ENCODE results near the gene GGT1. TPM values are rescaled to one million over a fixed set of nuclear protein-coding genes. Genes with fewer than 3 reads are reported as not detected.
"Not testable (repeated sequence)": the region's sequence is repeated elsewhere in the genome, so short reads cannot be mapped to it uniquely, and the experiment has no call there.

The GGT1 gene
- polyA plus RNA-seq, 1 experiment = 2.4 TPM

DNA sequence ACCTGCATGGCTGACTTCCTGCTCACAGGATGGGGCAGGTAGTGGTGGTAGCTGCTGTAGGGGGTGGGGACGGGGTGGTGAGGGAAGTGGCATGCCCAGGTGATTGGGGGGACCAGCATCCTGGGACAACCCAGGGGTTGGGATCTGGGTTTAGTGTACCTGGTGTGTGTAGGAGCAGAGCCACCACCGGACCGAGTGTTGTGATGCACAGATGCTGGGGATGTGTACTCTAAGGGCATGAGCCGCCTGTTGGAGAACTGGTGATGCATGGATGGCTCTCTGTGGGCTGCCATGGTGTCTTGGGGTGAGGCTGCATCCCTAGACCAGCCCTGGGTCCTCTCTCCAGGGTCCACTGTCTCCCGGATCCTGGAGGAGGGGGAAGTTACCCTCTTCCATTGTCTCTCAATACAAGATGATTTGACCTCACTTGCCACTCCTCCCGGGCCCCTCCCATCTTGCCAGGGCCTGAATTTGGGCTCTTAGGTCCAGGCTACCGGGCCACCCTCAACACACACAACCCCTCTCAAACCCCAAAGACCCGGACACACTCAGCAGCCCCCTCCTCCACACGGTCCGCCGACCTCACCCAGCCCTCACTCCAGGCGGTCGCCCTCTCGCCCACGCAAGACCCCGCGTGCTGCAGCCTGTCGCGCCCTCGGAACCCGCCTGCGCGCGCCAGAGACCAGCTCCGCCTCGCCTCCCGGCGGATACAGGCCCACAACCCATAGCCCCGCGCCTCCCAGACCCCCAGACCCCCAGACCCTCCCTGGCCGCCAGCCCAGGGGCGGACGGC is 10.7 kb upstream of the GGT1 start:
- no peak for DNase-seq (ENCODE audit: low read depth)
- no peaks in the 10 kb centered on the region for H3K27me3 ChIP-seq (ENCODE audit: control insufficient read depth, insufficient read depth, low read length)
- H3K4me3 ChIP-seq (ENCODE audit: low read depth, low read length) = peak overlapping the region; percentile 71
- ChIA-PET CTCF (no interaction called here), POLR2A (no interaction called here)
- peaks cover 1% of the 10 kb centered on the region; the same call in 1 of the 2 replicates for H3K36me3 ChIP-seq (ENCODE audit: control insufficient read depth, insufficient read depth, low read length)
- TF ChIP-seq, protein P1, sequence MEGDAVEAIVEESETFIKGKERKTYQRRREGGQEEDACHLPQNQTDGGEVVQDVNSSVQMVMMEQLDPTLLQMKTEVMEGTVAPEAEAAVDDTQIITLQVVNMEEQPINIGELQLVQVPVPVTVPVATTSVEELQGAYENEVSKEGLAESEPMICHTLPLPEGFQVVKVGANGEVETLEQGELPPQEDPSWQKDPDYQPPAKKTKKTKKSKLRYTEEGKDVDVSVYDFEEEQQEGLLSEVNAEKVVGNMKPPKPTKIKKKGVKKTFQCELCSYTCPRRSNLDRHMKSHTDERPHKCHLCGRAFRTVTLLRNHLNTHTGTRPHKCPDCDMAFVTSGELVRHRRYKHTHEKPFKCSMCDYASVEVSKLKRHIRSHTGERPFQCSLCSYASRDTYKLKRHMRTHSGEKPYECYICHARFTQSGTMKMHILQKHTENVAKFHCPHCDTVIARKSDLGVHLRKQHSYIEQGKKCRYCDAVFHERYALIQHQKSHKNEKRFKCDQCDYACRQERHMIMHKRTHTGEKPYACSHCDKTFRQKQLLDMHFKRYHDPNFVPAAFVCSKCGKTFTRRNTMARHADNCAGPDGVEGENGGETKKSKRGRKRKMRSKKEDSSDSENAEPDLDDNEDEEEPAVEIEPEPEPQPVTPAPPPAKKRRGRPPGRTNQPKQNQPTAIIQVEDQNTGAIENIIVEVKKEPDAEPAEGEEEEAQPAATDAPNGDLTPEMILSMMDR (IDR thresholded peaks at IDR 0.05; ENCODE audit: insufficient read depth, low read depth, low read length) = no peak

GRCh38 chr22:24592851-24593558 is 10.0 kb upstream of the GGT1 start, which contains the start of gene LRRC75B:
LRRC75B (minus strand) TSS chr22:24593073; CDS start chr22:24593039, 34 bp downstream.
- ChIA-PET CTCF (no interaction called here), POLR2A (no interaction called here)
- H3K4me3 ChIP-seq (ENCODE audit: low read depth, low read length) = peak within 1 kb of the TSS; percentile 71
- H3K36me3 ChIP-seq (ENCODE audit: control insufficient read depth, insufficient read depth, low read length) = peaks cover 1% of the 10 kb centered on the region; the same call in 1 of the 2 replicates
- H3K27me3 ChIP-seq (ENCODE audit: control insufficient read depth, insufficient read depth, low read length) = no peaks in the 10 kb centered on the region
- peak; percentile 19 for DNase-seq (ENCODE audit: low read depth)
- TF ChIP-seq, protein P1 (IDR thresholded peaks at IDR 0.05; ENCODE audit: insufficient read depth, low read depth, low read length) = no peak

DNA sequence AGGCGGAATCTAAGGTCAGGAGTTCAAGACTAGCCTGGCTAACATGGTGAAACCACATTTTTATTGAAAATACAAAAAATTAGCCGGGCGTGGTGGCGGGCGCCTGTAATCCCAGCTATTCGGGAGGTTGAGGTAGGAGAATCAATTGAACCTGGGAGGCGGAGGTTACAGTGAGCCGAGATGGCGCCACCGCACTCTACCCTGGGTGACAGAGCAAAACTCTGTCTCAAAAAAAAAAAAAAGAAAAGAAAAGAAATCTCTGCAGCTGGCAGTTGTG is 9.5 kb upstream of the GGT1 start:
- H3K27me3 ChIP-seq (ENCODE audit: control insufficient read depth, insufficient read depth, low read length); DNase-seq (ENCODE audit: low read depth); H3K36me3 ChIP-seq (ENCODE audit: control insufficient read depth, insufficient read depth, low read length); POLR2A ChIA-PET; CTCF ChIA-PET: not testable (repeated sequence)
- peak overlapping the region; percentile 71 for H3K4me3 ChIP-seq (ENCODE audit: low read depth, low read length)

DNA sequence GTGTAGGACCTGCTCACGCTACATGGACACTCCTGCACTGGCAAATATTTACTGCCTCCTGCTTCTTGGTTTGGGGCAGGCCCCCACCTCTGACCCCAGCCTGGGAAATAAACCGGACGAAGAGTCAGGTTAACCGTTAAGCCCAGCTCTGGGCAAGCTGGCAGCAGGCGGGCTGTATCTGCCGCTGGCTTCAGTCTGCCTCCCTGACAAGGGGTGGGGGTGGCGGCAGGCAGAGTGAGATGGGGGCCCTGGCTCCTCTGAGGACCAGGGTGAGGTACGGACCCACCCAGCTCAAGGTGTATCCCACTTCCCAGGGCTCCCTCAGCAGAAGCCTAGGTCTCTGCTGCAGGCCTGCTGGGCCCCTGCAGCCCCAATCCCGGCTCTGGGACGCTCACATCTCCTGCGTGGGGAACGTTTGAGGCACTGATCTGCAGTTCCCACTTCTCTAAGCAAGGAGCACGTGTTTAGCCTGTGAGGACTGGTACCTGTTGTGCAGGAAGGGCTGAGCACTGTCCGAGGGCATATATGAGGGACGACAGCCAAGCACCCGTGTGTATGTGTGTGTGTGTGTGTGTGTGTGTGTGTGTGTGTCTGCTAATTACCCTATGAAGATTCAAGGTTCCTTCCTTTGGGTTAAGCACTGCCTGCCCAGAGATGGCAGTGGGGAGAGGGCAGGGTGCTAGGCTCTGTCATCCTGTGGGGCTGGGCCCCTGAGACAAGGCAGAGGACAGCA is 9.0 kb upstream of the GGT1 start:
- H3K4me3 ChIP-seq (ENCODE audit: low read depth, low read length) = no peak overlapping the region
- no peaks in the 10 kb centered on the region for H3K27me3 ChIP-seq (ENCODE audit: control insufficient read depth, insufficient read depth, low read length)
- H3K36me3 ChIP-seq (ENCODE audit: control insufficient read depth, insufficient read depth, low read length) = no peaks in the 10 kb centered on the region
- POLR2A ChIA-PET = no interaction called here
- no peak for DNase-seq (ENCODE audit: low read depth)
- TF ChIP-seq, protein P1 (IDR thresholded peaks at IDR 0.05; ENCODE audit: insufficient read depth, low read depth, low read length) = no peak
- CTCF ChIA-PET = no interaction called here

- Histone ChIP-seq H3K4me3 (ENCODE audit: low read depth, low read length) (no peak overlapping the region), H3K36me3 (ENCODE audit: control insufficient read depth, insufficient read depth, low read length) (no peaks in the 10 kb centered on the region), H3K27me3 (ENCODE audit: control insufficient read depth, insufficient read depth, low read length) (no peaks in the 10 kb centered on the region)
- no peak for DNase-seq (ENCODE audit: low read depth)
- ChIA-PET POLR2A (no interaction called here), CTCF (no interaction called here)
- TF ChIP-seq, protein P1 (IDR thresholded peaks at IDR 0.05; ENCODE audit: insufficient read depth, low read depth, low read length) = no peak
Measured at GRCh38 chr22:24594569-24595120, 8.3 kb upstream of the GGT1 start.
